ENCODE measurements around the gene TMEM144. TPM values are rescaled to one million over a fixed set of nuclear protein-coding genes. Genes with fewer than 3 reads are reported as not detected.

Gene TMEM144
- total RNA-seq, result 7.9 TPM
- long read RNA-seq, transcript TMEM144-201 (13 exons, 3,442 nt), result major isoform, 5 of 10 reads
- long read RNA-seq, partial matches to known transcripts, result 0 of 10 reads
- long read RNA-seq, other reads (novel, unspliced or antisense), result 5 of 10 reads

DNA sequence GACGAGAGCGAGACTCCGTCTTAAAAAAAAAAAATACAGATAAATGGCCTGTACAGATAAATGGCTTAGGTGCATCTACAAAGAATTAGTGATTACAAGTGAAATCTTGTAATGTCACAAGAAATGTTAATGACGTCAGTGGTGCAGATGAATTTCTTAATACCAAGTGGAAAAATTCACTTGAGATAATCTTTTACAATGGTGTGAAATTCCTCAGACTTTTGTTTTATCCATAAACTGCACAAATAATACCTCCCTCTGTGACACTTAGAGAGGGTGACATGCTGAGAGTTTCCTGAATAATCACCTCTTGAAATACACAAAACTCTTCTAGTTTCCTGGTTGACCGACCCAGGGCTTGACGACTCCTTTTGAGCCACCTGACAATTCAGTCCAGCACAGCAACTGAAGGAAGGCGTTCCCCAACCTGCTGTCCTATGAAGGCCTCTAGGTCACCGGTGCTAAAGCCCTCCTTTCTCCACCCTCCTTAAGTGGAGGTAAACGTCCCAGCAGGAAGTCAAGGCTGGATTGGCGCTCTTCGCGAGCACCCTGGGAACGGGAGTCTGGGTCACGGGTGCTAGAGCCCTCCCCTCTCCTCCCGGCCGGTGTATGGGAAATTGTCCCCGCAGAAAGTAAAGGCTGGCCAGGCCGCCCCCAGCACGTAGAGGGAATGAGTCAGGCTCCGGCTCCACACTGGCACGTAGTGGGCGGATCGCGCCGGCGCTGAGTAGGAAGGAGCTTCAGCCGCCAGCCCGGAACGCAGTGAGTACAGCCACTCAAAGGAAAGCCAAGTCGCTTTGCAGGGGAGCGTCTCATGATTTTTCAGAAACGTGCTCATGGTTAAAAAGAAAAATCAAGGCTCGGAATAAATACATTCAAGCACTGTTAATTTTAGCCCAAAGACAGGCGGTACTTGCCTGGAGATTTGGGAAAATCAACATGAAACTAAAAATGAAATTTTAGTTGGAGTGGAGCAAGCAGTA, at the start of gene TMEM144:
TSS of gene TMEM144 (plus strand) at position 662 of the 983 bp plus-strand sequence. CDS start 2,182 bp downstream, outside the sequence.
- peak; percentile 95 for DNase-seq (ENCODE audit: low spot score)

DNA sequence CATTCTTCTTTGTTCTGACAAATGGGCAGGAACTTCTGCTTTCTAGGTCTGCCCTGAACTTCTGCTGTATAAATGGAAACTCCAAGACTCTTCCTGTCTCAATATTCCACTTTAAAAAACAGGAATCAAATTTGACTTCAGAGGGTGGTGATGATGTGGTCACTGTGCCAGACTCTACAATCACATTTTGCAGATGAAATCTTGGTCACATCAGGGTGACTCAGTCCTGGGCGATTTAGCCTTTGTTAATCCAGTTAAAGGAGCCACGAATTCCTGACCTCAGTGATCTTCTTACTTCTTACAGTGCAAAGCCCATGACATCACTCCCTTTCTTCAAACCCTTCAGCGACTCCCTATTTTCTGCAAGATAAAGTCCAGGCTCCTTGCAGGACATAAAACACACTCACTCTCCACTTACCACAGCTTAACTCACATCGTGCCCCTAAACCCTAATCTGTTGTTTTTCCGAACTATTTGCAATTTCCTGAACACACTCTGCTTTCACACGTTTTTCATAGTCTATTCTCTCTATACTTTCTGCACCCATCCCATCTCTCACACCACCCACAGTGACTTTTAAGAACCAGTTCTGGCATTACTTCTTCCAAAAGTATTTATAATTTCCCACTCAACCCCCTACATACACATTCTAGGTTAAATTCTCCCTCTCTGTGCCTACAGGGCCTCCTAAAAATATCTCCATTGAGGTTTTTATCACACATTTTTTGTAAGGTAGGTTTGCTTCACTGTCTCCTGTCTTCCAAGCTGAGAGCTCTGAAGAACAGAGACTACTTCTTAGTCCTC, 48.5 kb upstream of the TMEM144 start:
- no peak for DNase-seq (ENCODE audit: low spot score)

DNA sequence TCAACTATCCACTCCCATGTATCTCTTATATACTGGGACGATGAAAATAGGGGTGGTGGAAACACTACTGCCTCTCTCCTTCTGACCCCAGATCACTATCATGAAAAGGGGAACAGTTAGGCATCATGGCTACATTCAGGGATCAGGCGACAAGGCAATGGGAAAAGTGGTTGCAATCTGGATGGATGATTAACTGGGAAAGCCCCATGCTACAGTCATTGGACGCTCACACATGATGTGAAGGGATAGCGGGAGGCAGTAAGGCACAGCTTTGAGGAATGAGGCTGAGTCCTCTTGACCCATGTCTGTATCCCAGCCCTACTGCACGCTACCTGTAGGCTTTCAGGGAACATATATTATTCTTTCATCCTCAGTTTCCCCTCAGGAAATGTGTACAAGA, 47.7 kb upstream of the TMEM144 start:
- no peak for DNase-seq (ENCODE audit: low spot score)

DNA sequence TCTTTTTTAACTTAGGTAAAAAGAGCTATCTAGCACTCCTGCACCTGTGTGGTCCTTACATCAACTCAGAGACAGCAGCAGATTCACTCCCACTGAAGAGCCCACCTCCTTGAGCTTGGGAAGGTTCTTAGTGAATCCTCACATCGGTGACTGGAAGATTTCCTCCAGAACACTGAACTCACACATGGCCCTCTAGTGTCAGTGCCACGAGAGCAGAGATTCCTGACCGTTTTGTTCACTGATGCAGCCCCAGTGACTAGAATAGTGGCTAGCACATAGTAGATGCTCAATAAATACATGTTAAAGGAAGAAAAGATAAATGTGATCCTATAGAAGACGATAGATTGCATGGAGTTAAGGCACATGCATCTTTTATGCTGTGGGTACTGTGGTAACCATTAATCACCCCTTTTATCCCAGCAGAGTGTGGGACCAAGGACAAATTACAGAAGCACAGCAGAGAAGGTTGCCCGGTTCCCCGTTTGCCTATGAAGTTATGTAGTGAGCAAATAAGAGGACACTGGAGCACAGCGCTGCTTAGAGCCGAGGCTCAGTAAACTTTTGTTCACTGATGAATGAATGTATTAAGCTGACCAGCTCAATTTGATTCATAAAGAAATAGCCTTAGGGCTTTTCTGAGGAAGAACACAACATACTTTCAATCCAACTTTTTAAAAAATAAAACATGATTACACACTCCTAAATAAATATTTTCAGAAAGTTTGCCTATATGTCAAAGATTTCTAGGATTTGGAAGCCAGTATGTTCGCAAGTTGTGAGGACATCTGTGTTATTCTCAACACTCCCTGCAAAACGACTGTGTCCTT, 46.1 kb upstream of the TMEM144 start:
- DNase-seq (ENCODE audit: low spot score), result no peak

DNA sequence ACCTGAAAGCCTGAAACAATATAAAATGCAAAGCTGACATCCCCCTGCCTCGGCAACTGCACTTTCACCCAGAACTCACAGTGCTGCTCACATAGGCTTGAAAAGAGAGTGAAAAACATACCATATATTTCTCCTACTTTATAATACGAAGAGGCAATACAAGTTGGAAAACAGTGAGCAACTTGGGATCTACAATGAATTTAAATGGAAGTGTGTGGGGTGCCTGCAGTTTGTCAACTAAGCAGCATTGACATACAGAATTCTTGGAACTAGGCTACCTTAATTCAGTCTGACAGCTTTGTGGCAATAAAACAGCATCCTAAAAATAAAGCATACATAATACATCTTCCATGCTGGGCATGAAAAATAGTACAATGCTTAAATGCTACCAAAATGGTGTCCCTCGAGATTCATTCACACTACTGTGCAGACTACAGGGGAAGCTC, 45.5 kb upstream of the TMEM144 start:
- DNase-seq (ENCODE audit: low spot score), result no peak

DNA sequence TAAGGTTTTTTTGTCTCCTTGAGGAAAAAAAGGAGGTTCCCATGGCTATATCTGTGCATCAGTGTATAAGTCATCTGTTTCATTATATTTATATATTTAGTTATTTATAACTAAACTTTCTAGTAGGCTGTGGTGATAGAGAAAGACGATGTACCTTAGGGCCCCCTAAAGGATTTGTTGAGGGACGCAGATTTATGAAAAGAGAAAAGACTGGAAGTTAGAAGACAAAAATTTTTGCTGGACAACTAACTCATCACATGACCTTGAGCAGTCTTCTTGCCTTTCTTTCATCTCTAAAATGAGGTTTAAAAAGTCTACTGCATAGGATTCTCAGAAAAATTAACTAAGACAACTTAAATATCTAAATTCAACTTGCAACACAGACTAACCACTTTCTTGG, 43.6 kb upstream of the TMEM144 start:
- no peak for DNase-seq (ENCODE audit: low spot score)

DNA sequence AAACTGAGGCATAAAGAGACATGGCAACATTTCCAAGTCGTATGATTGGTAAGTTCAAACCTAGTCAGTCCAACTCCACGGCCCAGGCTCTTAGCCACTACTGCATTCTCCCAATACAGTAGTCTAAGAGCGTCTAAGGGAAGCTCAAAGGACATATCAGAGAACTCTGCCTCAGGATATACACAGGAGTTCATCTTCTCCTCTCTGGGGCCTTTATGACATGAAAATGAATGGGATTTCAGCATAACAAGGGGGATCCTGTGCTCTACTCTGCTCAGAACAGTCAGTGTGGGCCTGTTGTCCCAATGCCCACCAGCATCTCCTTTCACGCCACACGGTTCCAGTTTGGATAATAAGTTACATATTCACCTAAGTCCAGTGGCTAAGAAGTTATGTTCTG, 41.7 kb upstream of the TMEM144 start:
- DNase-seq (ENCODE audit: low spot score), result no peak

DNA sequence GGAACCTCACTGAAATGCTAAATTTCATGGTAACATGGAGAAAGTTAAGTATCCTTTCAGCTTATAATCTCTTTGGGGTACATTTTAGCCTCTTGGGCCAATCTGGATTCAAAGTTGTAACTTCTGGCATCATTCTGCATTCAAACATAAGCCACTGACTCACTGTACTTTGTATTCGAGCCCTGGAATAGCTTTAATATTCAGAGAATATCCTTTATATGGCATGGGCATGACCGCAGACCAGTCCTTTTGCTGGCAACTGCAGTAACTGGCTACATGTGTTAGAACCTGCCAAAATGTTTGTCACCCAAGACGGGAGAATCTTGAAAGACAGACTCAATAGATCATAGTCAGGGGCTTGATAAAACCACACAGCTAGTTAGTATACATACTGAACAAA, 40.8 kb upstream of the TMEM144 start:
- no peak for DNase-seq (ENCODE audit: low spot score)

DNA sequence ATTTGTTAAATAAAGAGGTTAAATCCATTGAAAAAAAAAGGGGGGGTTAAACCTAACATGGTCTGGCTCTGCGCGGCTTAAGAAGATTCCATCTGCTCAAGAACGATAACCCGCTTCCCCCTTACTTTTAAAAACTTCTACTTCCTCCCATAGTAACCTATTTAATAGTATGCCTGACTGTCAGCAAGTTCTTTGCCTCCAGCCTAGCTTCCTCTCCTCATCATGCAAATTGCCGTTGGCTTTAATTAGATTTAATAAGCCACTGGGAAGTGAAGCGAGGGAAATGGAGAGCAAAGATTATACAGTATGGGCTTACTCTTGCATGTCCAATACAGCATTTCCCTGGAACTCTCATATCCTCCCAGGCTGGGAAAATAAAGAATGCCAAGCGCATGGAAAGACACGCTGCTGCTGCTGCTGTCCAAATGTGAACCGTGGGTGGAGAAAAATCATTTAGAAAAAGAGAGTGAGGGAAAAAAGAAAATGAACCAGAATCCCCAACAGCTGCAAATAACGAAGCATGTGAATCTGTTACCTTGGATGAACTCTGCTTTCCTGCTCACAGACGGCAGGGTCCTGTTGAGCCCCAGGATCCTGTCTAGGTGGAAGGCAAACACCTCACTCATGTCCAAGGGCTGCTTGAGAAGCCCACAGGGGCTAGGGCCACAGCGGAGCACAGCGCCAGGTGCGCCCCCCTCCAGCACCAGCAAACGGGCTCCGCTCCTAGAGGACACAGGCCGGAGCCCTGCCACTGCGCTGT, 40.2 kb upstream of the TMEM144 start:
- DNase-seq (ENCODE audit: low spot score), result no peak

DNA sequence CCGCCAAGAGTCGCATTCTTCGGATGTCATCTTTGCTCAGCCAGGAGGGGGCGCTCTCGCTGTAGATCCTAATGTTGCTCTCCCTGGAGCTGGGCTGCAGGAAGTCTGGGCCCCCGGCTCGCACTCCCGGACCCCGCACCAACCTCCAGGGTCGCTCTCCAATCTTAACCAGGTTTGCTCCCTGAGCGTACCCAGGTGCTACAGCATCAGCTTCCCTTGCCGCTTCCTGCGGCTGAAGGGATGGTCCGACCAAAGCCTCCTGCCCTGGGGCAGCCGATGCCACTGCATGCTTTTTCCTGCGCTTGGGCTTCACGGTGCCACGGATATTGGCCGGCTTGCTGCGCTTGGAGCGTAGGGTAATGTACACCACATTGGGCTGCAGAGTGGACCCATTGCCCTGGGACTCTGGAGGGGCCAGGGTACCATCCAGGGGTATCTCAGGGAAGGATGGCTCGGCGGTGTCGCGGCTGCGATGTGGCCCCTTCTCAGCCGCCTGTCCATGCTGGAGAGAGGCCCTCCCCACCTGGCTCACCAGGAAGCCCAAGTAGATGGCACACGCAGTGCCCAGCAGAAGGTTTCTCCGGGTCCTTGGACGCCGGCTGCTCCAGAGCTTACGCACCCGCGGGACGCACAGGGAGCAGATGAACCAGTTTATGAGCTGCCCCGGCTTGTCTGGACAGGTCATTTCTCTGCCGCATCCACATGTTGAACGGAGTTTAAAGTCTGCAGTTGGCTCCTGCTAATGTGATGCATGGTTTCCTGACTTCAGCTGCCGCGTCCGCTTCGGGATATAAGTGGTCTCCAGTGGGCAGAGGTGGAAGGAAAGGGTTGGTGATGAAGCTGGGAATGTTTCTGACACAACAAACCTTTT, 39.4 kb upstream of the TMEM144 start:
- peak; percentile 92 for DNase-seq (ENCODE audit: low spot score)

DNA sequence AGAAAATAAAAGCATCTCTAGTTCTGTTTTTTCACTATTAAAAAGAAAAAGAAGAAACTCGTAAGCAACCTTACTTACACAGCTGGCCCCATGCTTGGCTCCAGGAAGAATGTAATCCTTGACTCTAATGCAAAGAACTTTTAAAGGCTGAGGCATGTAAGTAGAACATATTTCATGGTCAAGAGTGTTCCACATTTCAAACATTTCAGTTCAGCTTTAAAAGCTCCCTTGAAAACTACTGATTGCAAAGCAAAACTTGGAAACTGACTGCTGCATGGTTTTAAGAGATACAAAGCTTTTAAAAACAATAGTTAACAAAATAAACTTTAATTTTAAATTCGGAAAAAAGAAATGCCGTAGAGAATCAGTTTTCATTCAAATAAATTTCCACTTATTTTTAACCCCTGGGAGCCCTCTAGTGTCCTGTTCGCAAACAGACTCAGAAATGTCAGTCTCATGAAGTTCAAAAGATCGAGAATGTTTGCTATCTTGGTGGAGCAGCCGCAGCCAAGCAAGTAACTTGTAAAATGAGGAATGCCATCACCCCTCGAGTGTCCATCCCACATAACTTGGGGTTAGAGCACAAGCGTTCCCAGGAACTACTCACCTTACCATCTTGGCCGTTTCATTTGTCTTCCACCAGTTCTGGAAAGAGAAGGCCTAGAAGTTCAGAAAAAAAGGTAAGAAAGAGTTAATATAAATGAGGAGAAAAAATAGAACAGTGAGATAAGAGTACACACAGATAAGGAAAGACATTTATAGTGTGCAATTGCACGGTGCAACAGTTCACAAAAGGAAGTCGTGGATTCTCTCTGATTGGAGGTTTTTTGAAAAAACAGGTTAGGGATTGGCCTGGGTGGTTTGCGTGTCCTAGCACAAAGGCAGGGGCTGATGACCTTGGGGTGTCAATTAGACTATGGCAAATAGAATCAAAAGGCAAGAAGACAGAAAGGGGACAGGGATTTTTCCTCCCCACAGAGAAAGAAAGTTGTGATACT, 37.7 kb upstream of the TMEM144 start, which contains the start of gene GASK1B:
TSS of gene GASK1B (minus strand) at position 765 of the 998 bp plus-strand sequence. CDS start 1,650 bp downstream, outside the sequence.
- no peak for DNase-seq (ENCODE audit: low spot score)

DNA sequence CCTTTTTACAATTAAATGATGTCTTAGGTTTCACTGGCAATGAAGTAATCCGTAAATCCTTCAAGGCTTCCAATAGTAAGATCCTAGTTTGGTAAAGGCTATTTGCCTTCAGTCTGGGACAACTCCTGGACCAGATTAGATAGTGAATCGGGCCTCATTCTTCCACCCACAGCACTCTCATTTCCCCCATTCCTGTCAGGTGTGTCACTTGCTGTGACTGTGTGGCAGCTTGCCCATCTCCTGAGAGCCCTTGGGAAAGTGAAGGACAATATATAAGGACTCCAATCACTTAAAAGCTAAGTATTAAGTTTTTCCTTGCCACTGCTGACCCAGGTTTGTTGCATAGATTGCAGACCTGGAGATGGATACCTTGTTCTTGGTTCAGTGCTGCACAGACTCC, 34.2 kb upstream of the TMEM144 start:
- no peak for DNase-seq (ENCODE audit: low spot score)

DNA sequence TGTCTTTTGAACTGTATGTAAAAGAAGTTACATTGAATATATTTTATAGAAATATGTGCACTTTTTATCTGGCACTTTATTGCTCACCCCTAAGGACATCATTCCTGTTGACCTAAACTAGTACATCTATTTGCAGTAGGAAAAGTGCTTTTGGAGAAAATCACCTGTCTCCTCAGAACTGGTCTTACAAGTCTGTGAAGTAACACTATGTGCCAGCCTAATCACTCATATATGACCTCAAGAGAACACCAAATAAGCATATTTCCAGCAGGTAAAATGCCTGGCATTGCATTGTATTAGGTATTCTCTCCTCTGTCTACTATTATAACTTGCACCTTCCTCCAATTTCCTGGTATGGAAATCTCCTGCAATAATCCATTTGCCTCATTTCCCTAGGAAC, 33.5 kb upstream of the TMEM144 start:
- DNase-seq (ENCODE audit: low spot score), result no peak

DNA sequence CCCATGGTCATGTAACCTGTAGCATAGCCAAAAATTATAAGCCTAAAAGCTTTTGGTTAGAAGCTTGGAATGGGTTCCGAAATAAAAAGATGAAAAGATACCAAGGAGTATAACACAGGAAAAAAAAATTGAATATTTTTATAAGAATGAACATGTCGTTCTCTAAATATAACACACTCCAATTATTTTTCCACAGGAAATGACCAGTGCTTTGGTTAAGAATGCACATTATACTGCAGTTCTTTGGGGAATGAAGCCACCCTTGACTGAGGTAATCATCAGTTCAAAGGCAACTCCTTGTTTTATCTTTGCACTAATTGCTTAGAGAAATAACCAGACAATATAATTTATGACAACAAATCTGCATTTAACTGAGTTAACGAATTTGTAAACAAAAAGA, 30.8 kb upstream of the TMEM144 start:
- DNase-seq (ENCODE audit: low spot score), result no peak

DNA sequence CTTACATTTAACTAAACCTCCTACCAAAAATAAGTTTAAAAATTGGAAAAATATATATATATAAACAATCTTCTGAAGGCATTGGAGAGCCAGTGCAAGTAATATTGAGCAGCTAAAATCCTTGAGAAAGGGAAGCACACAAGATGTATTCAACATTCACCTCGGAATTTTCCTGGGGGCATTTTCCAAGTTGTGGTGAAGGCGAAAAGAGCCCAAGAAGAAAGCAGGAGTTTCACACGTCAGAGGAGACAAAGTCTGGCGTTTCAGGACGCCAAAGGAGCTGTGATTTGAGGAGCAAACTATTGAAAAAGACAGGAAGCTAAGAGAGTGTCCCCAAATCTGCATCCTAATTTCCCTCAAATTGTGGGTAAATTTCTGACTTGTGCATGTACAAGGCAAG, 28.4 kb upstream of the TMEM144 start:
- no peak for DNase-seq (ENCODE audit: low spot score)

DNA sequence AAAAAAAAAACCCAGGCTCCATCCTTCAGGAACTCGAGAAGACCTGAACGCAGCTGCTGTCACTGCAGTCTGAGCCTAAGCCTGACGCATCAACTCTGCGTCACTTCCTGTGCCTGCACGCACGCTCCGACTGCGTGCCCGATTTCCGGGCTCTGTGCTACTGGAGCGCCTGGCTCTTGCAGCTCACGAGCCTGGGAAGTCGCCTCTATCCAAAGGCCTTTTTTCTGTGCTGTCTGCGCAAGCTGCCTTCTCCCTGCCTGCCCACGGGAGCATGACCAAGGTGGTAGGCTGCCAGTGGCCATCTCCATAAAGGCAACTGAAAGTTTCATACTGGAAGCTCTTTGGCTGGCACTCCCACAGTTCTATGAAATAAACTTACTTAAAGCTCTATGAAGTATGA, 27.6 kb upstream of the TMEM144 start:
- no peak for DNase-seq (ENCODE audit: low spot score)

DNA sequence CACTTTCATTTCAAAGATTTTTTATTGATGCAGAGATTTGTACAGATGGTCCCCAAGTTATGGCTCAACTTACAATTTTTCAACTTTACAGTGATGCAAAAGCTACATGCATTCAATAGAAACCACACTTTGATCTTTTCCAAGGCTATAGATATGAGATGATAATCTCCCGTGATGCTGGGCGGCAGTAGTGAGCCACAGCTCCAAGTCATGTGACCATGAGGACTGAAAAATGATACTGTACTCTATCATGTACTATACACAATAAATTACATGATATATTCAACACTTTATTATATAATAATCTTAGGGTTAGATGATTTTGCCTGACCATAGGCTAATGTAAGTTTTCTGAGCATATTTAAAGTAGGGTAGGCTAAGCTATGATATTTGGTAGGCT, 23.5 kb upstream of the TMEM144 start:
- DNase-seq (ENCODE audit: low spot score), result no peak

DNA sequence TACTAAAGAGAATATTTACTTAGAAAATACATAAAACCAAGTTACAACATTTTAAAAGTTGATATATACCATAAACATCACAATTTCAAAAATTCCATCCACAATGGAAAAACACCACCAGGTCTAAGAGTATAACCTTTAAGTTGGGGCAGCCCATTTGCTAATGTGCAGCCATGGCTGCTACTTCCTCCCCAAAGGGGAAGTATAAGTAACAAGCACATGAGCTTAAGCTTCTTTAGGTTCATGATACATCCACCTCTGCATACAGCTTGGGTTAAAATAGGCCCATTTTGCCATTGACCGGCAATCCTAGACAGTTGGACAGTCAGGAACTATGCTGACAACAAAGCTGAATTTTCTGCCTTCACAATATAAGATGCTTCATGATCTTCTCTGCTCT, 20.9 kb upstream of the TMEM144 start:
- no peak for DNase-seq (ENCODE audit: low spot score)
